UCSD-AML1 (cell line): ENCODE results near the gene HOXA1.

Experiments used
- DNase-seq: peaks from one replicate; lab custom pipeline; 2025; ENCODE audit not compliant: unreplicated experiment; lab: John Stamatoyannopoulos, UW

Gene HOXA1

DNA sequence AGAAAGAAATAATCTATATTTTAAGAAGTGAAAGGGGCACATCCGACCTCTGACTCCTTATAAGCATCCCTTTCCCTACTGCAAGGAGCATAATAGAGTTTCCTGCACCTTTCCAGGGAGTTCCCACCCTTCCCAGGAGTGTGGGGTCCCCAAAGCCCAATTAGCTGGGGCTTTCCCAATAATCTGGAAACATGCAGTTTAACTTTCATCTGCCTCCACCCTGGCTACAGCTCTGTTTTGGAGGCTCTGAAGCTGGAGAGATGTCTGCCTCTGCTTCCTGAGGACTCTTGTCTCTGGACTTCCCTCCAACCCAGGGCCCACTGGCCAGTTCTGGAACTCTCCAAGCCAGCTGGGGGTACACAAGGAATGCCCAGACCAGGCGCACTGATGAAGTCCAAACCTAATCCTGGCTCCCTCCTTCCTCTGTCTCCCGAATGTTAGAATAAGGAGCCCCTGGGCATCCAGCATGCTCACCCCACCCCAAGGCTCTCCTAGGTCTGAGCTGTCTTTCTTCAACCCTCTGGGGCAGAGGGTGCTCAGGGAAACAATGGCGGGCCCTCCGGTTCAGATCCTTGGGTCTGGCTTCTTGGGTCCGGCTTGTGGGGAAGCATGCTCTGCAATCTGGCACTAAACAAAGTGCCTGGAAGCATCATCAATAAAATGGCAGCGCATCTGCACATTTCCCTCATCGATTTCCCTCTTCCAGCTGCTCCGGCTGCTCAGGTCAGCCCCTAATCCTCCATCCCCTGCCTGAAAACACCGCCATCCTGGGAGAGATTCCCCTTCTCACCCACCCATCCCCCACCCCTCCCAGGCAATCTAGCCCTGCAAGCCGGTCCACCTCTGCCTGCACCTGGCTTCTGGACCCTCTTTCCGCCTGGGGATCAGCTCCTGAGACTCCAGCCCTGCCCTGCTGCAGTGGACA is 21.4 kb upstream of the HOXA1 start:
- no peak for DNase-seq

DNA sequence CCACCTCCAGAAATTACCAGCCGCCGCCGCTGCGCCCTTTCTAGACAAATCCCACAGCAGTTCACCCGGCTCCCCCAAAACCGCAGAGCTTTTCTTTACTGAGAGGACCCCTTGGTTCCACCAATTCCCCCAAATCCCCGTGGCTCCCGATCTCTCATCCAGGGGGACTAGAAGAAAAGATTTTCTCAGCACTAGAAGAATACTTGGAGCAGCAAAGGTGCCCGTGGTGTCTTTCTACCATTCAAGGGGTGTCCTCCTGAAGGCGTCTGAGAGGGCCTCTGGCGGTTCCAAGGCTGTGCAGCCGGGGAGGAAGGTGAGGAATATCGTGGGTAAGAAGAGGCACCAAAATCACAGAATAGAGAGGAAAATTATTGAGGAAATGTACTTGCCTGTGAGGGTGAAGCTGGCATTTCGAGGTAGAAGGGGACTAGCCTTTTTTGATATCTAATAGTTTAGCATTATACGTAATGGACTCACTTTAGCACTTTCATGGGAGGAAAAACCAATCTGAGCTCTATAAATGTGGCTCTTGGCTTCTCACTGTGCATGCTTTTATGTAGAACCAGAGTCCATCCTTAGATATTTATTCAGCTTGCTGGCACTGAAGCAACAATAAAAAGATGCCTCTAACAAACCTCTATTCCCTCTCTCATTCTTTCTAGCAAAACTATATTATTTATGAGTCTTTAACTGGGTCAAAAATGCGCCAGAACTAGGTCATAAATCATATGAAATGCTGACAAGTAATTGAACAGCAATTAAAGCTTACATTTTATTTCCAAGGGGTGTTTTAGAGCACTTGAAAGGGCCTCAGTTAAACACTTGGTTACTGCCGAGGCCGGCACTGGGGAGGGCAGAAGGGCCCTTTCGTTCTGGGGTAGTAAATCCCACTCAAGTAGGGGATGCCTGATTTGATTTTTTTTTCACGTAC is 20.5 kb upstream of the HOXA1 start:
- DNase-seq: no peak

DNA sequence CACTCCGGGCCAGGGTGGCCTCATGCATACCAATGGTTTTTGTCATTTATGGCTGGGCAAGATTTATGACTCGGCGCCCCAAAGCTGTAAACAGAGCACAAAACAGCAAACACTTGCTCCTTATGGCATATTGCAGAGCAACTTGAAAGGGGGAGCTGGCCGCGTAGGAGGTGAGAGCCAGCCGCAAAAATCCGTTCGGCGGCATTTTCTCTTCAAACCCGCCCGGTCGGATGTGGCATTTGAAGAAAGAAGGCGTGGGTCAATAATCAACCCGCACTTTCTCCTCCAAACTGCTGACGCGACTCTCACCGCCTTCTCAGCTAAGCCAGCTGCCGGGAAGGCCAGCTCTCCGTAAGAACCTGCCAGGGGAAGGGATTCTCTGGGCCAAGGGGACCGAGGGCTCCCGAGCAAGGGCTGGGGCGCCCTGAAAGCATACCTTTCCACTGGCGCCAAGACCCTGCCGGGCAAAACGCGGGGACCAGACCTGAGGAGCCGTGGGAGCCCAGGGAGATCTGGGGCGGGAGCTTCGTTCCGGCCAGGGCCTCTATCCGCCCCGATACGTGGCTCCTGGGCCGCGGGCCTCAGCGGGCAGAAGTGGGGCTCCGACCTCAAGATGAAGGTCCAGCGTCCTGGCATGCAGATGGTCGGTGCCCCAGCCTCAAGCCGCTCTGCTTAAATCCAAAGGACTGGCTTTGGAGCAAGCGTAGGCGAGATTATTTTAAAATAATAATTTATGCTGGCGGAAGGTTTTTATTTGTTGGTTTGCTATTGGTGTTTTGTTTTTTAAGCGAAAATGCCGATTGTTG is 19.6 kb upstream of the HOXA1 start:
- no peak for DNase-seq

DNA sequence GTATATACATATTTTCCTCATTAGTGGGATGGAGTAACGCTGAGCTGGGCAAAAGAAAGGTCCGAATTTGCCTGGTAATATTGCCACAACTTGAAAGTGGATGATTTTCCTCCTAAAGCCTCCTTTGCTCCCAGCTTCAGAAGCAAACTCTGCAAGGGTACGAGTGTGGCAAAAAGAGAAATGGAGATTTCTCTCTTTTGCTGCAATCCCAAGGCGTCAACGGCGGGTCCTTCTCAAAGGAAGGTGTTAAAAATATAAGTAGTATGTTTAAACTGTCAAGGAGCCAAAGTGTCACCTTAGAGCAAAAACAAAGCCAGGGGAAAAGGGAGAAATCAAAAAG is 19.1 kb upstream of the HOXA1 start:
- no peak for DNase-seq

DNA sequence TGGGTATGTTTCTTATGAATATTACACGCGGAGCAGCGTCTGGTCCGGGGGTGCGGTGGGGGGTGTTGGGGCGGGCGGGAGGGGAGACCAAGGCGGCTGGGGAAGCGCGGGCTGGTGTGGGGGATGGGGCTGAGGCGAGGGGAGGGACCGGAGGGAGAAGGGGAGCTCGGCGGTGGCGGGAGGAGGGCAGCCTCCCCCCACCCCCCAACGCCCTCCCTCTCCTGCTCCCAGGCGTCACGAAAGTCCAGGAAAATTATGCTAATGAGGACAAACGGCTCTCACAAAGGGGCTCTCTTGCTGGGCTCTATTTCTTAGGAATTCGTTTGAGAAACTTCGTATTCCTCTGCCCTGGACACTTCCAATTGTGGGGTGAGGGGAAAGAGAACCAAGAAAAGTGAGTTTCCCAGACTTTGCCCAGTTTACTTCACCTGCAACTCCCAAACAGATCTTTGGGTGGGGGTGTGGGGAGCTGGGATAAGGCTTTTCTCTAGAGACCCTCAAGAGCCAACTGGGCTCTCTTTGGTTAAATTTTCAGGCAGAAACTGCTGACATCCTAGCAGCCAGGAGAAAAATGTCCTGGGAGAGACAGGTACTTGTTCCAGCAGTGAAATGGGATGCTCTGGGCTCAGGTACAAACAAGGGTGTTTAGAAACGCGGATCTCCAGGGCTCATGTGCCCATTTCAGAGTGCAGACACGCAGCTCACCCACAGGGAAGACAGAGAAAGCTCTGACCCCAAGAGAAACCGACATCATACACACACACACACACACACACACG is 18.4 kb upstream of the HOXA1 start:
- DNase-seq: no peak

DNA sequence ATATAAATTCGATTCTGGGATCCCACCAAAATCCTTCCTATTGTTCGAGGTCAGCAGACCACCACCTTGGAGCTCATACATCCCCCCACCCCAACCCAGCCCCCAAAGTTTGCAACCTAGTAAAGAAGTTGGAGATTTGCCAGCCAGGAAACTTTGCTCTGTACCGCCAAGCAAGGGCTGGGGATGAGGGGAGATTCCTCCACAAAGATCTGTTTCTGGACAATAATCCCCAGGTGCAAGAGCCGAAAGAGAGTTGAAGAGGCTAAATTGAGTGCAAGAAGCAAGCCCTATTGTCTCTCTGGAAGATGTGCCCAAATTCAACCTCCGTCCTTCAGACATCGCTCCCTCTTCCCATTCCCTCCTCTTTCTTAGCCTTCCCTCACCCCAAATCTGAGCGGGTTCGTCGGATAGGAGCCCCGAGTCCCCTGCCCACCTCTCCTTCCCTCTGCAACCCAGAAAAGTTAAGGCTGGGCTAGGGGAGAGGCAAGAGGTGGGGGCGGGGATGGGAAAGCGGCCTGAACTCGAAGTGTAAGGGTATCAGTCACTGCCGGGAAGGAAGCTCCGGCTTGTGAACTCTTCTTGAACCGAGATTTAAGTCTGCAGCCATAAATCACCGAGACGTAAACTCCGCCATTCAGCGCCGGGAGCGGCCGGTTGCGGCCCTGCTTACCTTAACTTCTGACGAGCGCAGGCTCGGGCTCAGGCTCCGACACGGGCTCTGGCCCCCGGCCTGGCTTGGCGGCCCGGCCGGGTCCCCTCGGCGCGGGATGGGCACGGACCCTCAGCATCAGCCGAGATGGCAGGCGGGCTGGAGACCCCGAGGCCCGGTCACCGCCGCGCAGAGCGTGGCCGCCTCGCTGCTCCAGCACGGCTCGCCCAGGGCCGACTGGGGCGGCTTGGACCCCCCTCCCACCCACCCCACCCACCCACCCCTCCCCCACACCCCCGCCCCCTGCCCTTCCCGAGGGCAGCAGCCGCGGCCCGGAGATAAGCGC is 17.5 kb upstream of the HOXA1 start:
- DNase-seq: no peak

DNA sequence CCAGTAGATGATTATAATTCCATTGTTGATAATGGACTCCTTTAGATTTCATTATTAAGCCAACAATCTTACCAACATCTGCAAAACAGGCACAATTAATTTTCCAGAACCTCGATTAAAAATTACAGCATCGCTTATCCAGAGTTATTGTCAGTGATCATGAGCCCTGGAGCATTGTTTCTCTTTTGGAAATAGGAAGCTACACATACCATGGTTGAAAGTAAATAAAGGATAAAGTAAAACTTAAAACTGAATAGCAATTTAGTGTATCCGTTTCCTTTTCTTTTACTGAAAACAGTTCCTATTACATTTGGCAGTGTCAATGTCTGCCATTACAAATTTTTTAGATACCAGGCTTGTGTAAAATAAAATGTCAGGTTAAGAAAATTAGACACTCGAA is 16.6 kb upstream of the HOXA1 start:
- DNase-seq: no peak

DNA sequence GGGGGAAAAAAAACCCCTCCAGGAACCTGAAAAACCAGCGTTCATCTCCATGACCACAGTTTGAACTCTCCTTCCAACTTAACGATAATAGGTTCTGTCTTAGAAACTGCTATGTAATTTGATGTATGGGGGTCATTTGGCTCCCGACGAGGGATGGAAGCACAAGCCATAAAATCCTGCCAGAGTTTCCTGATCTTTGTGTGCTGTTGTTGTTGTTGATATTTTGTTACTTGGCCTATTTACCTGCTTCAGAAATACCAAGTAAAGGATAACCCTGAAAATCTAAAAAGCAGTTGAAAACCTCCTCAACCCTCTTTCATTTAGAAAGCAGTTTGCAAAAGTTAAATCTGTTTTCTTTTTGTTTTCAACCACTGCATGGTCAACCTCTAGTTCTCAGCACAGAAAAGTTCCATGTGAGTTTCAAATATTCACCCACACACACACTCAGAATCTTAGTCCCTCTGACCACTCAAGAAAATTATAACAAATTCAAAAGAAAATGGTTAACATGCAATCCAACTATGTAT is 16.0 kb upstream of the HOXA1 start:
- DNase-seq: no peak

DNA sequence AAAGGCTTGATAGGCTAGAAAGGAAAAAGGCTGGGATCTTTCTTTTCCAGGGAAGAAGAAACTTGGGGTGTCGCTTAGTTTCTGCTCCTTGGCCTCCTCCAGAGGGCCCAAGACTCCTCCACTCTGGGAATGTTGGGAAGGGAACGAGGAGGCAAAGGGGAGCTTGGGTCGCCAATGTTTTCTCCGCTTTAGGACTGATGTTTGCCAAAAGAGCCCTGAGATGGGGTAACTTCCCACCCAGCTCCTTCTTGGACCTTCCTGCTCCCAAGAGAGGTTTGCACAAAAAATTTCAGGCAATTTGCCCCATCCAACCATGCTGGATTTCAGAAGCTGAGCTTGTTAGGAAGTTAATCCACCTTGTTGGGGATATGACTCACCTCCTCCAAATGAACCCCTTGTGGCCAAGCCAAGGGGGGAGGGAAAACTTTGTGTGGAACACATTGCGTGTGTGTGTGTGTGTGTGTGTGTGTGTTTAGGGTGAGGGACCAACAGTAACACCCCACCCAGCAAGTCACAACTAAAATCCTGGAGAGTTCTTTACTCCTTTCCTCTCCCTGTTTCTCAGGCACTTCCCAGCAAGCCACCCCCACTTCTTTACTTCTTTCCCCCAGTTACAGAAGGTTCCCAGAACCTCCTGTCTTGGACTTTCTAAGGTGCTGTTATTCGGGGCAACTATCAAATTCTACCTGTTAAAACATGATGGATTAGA is 15.4 kb upstream of the HOXA1 start:
- DNase-seq: no peak

DNA sequence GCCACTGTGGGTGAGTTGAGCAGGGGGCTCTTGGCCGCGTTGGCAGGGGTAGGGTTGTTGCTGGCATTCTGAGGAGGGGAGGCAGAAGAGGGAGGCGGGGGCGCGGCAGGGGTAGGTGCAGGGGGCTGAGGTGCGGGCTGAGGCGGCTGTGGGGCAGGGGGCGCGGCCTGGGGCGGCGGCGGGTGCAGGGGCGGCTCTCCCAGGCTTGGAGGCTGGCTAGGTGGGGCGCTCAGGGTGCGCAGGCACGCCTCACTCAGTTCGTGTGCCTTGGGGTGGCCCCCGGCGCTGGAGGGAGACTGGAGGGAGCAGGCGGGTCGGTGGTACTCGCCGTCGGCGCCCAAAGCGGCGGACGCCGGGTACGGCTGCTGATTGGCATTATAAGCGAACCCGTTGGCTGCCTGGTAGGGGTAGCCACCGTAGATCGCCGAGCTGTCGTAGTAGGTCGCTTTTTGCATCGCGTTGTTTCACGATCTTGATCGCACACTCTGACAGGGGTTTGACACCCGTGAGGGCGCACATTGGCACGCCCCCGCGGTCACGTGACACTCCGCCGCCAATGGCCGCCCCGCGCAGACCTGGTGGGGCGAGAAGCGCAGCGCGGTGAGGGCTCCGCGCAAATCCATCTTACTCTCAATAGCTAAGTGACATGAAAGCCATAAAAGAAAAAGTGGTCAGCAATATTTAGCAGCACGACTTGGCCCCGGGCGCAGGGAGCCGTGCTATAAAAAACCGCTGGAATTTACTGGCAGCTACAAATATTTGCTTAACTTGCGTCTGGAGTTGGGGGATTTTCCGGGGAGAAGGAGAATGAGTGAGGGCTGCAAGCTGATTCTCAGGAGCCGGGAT is 14.6 kb upstream of the HOXA1 start:
- DNase-seq: no peak

DNA sequence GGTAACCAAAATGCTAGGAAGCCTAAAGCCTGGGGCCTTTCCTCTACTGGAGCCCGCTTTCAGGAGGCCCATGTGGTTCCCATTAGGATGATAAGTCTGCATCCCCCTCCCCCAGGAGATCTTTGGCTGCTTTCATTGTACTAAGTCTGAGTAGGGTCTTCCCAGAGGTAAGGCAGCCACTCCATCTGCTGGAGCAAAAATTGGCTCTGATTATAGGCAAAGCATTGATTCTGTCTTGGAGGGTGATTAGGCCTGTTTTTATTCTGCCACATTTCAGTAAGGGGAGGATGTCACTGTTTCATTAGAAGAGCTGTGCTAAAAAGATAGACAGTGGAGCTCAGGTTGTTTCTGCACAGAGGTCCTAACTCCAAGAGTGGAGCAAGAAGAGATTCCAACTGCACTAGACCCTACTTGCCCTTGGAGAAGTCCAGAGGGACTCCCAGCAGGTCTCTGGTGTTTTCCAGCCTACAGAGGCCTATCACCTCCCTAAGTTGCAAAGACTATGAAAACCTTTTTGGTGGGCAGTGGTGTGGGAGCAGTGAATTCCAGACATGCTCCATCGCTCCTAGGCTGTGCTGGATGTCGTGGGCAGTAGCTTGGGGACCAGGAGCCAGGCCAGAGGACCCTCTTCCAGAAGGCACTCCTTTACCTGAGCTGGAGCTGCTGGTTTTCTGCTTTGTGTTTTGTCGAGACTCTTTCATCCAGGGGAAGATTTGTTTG is 13.8 kb upstream of the HOXA1 start:
- DNase-seq: no peak

DNA sequence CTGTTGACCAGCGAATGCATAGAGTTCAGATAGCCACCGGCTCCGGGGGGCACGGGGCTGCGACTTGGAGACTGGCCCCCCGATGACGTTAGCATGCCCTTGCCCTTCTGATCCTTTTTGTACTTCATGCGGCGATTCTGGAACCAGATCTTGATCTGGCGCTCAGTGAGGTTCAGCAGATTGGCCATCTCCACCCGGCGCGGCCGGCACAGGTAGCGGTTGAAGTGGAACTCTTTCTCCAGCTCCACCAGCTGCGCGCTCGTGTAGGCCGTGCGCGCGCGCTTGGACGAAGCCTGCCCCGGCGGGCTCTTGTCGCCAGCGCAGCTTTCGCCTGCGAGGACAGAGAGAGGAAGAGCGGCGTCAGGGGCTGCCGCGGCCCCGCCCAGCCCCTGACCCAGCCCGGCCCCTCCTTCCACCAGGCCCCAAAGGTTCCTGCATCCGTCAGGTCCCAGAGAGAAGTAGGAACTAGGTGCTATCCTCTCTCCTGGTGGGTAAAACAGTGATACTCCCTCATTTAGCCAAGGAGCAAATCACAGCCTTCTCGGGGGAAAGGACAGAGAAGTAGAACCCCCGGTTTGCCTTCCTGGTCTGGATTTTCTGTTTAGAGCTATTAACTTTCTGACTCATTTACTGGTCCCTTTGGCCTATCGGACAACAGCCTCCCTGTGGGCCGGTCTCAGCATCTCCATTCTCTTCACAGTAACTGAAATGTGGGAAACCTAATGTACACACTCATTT is 12.8 kb upstream of the HOXA1 start:
- no peak for DNase-seq

DNA sequence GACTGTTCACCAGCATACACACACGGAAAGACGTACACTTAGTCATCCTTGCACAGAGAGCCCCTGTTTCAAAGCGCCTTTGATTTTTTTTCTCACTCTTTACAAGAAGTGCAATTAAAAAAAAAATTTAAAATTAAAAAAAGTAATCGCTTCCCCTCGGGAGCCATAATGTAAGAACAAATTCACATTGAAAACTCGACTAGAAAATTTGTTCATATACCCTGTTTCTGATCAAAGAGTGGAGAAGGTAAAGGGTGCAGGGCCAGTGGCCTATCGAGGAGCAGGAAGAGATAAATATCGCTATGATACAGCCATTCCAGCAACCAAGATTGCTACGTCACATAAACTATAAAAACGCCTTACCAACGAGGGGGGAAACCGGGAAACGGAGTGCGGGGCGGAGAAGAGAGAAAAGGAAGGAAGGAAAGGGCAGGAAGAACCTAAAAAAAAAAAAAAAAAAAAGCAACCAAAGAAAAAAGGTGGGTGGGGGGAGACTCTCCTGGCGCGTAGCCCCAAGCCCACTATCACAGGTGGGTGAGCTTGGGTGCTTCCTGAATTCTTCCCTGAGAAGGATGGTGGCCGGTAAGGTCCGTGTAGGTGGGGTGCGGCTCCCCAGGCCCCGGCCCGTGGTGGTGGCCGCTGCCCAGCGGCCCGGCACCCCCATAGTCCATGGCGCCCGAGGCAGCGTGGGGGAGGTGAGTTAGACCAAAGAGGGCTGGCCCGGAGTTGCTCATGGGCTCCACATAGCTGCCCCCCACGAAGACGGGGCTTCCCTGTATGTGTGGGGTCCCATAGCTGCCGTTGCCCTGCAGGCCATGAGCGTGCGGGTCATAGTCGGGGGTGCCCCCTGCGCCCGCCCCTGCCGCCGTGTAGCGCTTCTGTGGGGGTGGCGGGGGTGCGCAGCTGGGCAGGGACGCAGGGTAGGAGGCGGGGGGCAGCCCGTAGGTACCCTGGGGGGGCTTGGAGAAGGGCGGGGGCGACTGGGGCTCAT is 11.9 kb upstream of the HOXA1 start:
- DNase-seq: no peak

DNA sequence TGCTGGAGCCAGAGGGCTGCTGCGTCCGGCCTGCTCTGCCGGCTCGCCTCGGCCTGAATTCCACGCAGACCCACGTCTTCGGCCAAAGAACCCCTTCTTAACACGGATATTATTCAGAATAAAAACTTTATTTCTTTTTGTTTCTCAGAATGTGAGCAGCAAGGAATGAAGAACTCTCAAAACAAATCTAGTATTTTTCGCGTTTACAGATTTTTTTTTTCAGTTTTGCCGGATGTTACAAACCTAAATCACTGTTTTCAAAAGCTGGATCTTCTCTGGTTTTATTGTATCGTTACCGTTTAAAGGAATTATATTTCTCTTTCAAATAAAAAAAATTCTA is 11.1 kb upstream of the HOXA1 start:
- no peak for DNase-seq
